HTR-8/SVneo (cell line): Measurements from ENCODE around the gene RAPGEF3.

Experiments
- DNase-seq: peaks from one replicate; pipeline ENCODE4 v3.0.0; 2011; ENCODE audit warnings: low spot score, mixed read lengths; ENCODE audit not compliant: insufficient read length
- FAIRE-seq: peaks from 2 replicates; lab custom pipeline; 2011; peaks lifted over from hg19 to GRCh38; lab: Jason Lieb, UNC

Gene RAPGEF3

DNA sequence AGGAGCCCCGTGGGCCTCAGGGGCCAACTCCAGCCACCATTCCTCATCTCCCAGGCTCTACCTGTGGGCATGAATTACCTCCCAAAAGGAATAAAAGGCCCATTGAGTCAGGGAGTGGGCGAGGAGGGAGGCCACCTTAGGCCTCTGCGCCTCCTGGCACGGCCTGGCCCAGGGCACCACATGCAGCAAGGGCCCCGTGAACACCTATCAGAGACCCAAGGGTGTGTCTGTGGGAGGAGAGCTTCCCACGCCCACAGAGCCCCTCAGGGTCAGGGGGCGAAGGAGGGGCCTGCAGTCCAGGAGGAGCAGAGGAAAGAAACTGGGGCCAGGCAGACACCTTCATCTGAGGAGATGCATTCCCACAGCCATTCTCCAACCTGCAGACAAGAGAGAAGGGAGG lies 12.2 kb downstream of the RAPGEF3 start:
- FAIRE-seq: no peak
- DNase-seq: no peak

- FAIRE-seq (no peak), DNase-seq (no peak)
These were observed 12.6 kb downstream of the RAPGEF3 start for GRCh38 chr12:47746073-47746472.

DNA sequence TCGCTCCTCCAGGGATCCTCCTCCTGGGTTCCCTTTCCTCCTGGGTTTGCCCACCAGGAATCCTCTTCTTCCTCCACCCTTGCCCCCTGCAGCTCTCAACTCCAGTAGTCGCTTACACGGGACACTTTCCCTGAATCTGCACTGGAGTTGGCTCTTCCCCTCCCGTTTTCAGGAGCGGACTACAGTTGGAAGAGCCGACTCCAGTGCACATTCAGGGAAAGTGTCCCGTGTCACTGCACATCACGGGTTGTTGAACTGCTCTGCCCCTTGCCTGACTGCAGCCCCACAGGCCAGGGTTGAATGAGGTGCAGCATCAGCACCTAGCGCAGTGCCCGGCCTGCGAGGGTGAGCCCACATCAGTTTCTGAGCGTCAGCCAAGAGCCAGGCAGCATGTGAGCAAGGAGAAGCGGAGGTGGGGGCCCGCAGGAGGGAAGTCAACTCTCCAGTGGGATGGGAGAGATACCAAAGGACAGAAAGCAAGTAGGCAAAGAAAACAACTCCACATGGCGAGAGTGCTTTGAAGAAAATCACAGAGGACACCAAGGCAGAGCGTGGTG lies 13.1 kb downstream of the RAPGEF3 start:
- no peak for DNase-seq
- no peak for FAIRE-seq

DNA sequence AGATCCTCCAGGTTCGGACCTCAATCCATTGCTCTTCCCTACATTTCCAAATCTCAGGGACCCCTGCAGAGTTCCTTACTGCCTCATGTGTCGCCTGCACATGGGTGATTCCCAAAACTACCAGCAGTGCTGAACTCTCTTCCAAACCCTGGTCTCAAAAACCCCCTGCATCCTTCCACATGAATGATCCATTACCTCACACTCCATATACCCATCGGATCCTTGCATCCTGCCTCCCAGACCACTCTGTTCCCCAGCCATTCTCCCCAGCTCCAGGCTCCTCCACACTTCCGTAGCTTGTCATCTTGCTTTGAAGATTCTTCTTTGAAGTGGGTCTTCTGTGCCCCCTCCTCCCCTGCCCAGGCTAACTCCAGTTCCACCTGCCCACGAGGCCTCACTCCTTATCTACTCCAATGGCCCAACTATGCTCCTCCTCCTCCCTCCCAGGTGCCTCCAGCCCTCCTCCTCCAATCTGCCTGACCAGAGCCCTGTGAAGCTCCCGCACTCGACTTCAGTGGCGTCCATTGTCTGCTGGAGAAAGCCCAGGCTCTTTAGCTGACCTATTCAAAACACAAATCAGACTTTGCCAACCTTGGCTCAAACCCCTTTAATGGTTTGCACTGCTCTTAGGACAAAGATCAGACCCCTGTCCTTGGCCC lies 13.8 kb downstream of the RAPGEF3 start:
- DNase-seq (no peak), FAIRE-seq (no peak)

DNA sequence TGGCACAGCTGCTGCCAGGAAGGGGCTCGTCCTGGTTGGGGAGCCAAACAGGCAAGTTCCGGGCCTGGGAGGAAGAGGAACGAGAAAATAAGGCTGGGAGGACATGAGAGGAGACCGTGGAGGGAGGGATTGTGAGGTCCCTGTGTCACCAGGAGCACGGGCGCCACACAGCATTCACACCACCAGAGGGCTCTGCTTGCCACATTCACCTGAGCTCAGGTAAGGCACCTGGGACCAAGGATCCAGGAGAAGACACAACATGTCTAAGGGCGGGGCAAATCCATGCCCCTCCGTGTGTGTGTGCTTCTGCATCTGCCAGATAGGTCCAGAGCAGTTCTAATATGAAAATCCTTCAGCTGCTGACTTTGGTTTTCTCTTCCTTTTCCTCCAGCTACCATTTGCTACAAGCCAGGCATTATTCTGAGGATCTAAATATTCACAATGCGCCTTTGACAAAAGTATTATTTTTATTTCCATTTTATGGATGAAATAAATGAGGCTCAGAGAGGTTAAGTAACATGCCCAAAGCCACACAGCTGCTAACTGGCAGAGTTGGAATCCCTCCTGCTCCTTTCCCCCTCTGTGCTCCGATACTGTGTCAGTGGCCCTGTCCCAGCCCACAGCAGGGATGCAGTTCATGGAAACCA lies 14.6 kb downstream of the RAPGEF3 start:
- no peak for FAIRE-seq

DNA sequence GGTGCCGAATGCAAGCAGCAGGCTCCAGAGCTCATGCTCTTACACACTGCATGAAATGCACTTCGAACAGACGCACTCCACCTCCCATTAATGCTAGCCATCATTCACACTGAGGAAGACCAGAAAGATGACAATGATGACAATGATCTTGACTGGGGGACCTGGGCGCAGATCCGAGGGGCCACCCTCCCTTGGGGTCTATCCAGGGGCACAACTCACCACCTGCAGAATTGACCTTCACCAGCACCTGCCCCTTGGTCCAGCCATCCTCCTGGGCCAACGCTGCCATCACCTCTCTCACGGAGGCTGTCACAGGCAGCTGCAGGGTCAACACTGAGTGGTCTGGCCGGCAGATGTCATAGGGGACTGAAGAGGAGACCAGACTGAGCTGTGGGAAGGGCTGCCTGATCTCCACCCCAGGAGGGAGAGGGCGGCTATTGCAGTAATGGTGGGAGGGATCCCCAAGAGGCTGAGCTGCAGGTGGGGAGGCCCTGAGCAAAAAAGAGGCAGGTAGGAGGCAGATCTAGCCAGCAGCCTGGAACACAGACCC lies 15.3 kb downstream of the RAPGEF3 start:
- FAIRE-seq (no peak), DNase-seq (no peak)

More for the DNA sequence above, 14.6 kb downstream of the RAPGEF3 start:
- DNase-seq: no peak

- FAIRE-seq (no peak), DNase-seq (peak; percentile 54)
These were observed 16.3 kb downstream of the RAPGEF3 start for GRCh38 chr12:47742253-47742825.

GRCh38 chr12:47741340-47741703 lies 17.4 kb downstream of the RAPGEF3 start:
- no peak for DNase-seq

GRCh38 chr12:47740606-47741339 lies 17.9 kb downstream of the RAPGEF3 start:
- FAIRE-seq (no peak), DNase-seq (no peak)

More at GRCh38 chr12:47741340-47741703, 17.4 kb downstream of the RAPGEF3 start:
- no peak for FAIRE-seq

- DNase-seq (no peak), FAIRE-seq (no peak)
These were observed 18.7 kb downstream of the RAPGEF3 start for GRCh38 chr12:47739979-47740378.

GRCh38 chr12:47739297-47739696 lies 19.4 kb downstream of the RAPGEF3 start:
- DNase-seq: no peak
- no peak for FAIRE-seq

- no peak for DNase-seq
- no peak for FAIRE-seq
These were observed 20.6 kb downstream of the RAPGEF3 start for GRCh38 chr12:47737936-47738594.

DNA sequence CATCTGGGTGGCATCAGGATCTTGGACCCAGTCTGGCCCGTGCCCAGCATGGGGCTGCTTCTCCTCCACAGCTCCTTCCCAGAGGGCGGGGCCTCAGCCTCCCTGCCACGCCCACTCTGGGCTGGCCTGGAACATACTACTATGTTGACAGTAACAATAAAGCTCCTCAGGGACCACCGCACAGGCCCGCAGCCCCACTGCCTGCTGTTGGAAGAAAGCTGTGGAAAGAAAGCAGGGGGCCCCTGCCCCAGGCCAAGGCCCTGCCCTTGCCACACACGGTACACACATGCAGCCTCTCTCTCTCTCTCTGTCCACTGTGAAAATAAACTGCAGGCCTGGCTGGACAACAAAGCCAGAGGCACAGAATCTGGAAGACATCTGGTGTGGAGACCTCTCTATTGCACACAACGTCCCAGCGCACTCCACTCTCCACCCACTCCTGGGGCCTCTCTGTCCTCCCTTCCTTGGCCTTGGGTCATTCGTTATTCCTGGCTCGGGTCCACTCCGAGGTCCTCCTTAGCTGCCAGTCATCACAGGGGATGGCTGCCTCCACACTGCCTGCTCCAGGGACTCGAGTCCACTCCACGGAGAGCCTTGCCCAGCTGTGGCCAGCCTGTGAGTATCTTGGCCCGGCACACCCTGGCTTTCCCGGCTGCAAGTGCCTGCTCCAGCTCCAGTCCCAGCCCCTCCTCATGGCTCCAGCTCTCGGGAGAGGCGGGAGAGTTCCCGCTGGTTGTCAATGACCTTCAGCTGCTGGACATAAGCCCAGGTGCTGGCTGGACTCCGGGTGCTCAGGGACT lies 21.6 kb downstream of the RAPGEF3 start:
- DNase-seq (no peak), FAIRE-seq (no peak)

GRCh38 chr12:47736216-47736615 lies 22.5 kb downstream of the RAPGEF3 start:
- peak; percentile 9 for FAIRE-seq
- DNase-seq: no peak

- FAIRE-seq (no peak), DNase-seq (no peak)
These were observed 23.0 kb downstream of the RAPGEF3 start for GRCh38 chr12:47735649-47736048.

GRCh38 chr12:47734725-47735480 lies 23.8 kb downstream of the RAPGEF3 start:
- FAIRE-seq (no peak), DNase-seq (no peak)

DNA sequence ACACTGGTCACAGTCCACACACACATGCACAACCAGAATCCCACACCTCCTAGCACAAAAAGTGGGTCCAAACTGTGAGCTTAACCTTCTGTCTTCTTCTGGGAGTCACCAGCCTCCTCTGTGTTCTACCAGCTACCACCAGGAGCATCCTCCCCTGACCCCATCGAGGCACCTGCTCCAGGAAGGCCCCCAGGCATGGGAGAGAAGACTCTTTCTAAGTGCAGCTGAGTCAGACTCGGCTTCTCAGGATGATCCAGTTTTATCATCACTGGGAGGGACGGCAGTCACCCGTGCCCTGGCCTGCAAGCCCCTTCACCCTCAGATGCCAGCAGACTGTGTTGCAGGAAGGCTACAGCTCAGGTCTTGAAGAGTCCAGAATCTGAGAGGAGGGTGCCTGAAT lies 25.5 kb downstream of the RAPGEF3 start:
- FAIRE-seq (no peak), DNase-seq (no peak)

- no peak for DNase-seq
- FAIRE-seq: no peak
These were observed 26.2 kb downstream of the RAPGEF3 start for GRCh38 chr12:47732504-47732903.
